Ovary (tissue), 3 donors: Measurements from ENCODE around the gene TCP11.

Experiments
- CTCF ChIP-seq, 3 donors: fragments of 450-650 bp in 2 of 3; fragments of 200-600 bp in 1 of 3; IDR thresholded peaks; one replicate each; pipeline versions ENCODE4 v1.5.1 to v1.8.0; 2016 to 2022; ENCODE audit warnings: antibody characterized with exemption in 3 of 3, mild to moderate bottlenecking in 1 of 3
- POLR2A ChIP-seq: fragments of 450-650 bp; IDR thresholded peaks from one replicate; pipeline ENCODE4 v1.6.1; 2017; ENCODE audit warnings: antibody characterized with exemption, mild to moderate bottlenecking, moderate library complexity
- donor health status: DM: no; HTN: no; CAD: no.

- no peak for TF ChIP-seq CTCF (IDR thresholded peaks at IDR 0.05)
- no peak for TF ChIP-seq POLR2A
Observed at GRCh38 chr6:35077713-35078105, 63.4 kb downstream of the TCP11 start.
